Vagina (tissue), 2 donors: ENCODE data around the gene CLMP. TPM values are rescaled to one million over a fixed set of nuclear protein-coding genes. Genes with fewer than 3 reads are reported as not detected.

ENCODE experiments used
- DNase-seq, 2 donors: peaks; one replicate each; pipeline ENCODE4 v3.0.0-alpha.2; 2017; ENCODE audit errors: extremely low spot score in 2 of 2
- H3K27ac ChIP-seq: fragments of 200-600 bp; sonication (generic); one replicate; pipeline ENCODE4 v1.5.1; 2019
- H3K27me3 ChIP-seq: fragments of 200-600 bp; sonication (generic); one replicate; pipeline ENCODE4 v1.5.1; 2019
- H3K36me3 ChIP-seq, 2 donors: fragments of 200-600 bp; sonication (generic); one replicate each; pipeline ENCODE4 v1.5.1; 2017 to 2019
- H3K4me1 ChIP-seq: fragments of 200-600 bp; sonication (generic); one replicate; pipeline ENCODE4 v1.5.1; 2019
- H3K4me3 ChIP-seq, 2 donors: fragments of 200-600 bp; sonication (generic); 1 replicate in 1 of 2; 2 replicates in 1 of 2; pipeline ENCODE4 v1.5.1; 2016 to 2019
- H3K9me3 ChIP-seq: fragments of 200-600 bp; sonication (generic); one replicate; pipeline ENCODE4 v1.5.1; 2019
- CTCF ChIP-seq, 3 experiments: fragments of 450-650 bp in 2 of 3; fragments of 200-600 bp in 1 of 3; sonication (generic) in 1 of 3; IDR thresholded peaks; one replicate each; pipeline ENCODE4 v1.5.1; 2017 to 2019; ENCODE audit warnings: antibody characterized with exemption in 3 of 3, mild to moderate bottlenecking in 2 of 3, moderate library complexity in 2 of 3
- POLR2A ChIP-seq, 2 donors: fragments of 450-650 bp; IDR thresholded peaks; one replicate each; pipeline ENCODE4 v1.6.1; 2017; ENCODE audit warnings: antibody characterized with exemption in 2 of 2, mild to moderate bottlenecking in 2 of 2, moderate library complexity in 2 of 2
- POLR2AphosphoS5 ChIP-seq, 2 donors: sonication (generic); formaldehyde crosslinking; IDR thresholded peaks; one replicate each; pipeline ENCODE4 v1.9.0; 2017; ENCODE audit warnings: antibody characterized with exemption in 2 of 2, mild to moderate bottlenecking in 2 of 2, low read depth in 1 of 2; ENCODE audit not compliant: insufficient read depth in 1 of 2
- intact Hi-C: fragments of 100-400 bp; cut with DNase I; formaldehyde crosslinking; loops from one replicate; pipeline ENCODE4 v1.15.1; 2023
- total RNA-seq: library from RNA; depleted of rRNA; stranded (reverse); fragments of >200 nt; gene quantifications from one replicate; pipeline ENCODE4 v1.2.3, GENCODE V29; 2016

The CLMP gene
- total RNA-seq, 1 donor from 2014 or later, result 99.4 TPM

- H3K36me3 ChIP-seq, result no peaks in the 10 kb centered on the region
- H3K4me3 ChIP-seq, result no peak overlapping the region
- no peak overlapping the region for H3K27ac ChIP-seq
- no peak for DNase-seq
- no peaks in the 10 kb centered on the region for H3K27me3 ChIP-seq
- peaks cover 8% of the 10 kb centered on the region for H3K4me1 ChIP-seq
- intact Hi-C loops, result no loop called here
- TF ChIP-seq POLR2A (IDR thresholded peaks at IDR 0.05), result no peak
- peak; percentile 57 to 74 (median 73) for TF ChIP-seq CTCF (IDR thresholded peaks at IDR 0.05)
- TF ChIP-seq POLR2AphosphoS5 (IDR thresholded peaks at IDR 0.05; ENCODE audit: insufficient read depth in 1 of 2, low read depth in 1 of 2), result no peak
- H3K9me3 ChIP-seq, result no peaks in the 10 kb centered on the region
Measured at GRCh38 chr11:123111465-123111864, 83.6 kb downstream of the CLMP start.

DNA sequence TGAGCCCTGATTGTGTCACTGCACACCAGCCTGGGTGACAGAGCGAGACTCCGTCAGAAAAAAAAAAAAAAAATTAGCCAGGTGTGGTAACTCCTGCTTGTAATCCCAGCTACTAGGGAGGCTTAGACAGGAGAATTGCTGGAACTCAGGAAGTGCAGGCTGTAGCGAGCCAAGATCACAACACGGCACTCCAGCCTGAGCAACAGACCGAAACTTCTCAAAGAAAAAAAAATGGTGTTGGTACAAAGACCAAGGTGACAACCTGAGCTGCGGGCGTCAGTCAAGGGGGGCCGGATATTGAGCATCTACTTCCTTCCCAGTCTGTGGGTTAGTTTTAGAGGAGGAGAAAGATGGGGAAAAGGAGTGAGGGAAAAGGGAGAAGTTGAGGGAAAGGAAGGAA is 84.7 kb downstream of the CLMP start:
- no peak overlapping the region for H3K27ac ChIP-seq
- H3K27me3 ChIP-seq, result no peaks in the 10 kb centered on the region
- peaks cover 8% of the 10 kb centered on the region for H3K4me1 ChIP-seq
- no peak for DNase-seq
- H3K36me3 ChIP-seq, result no peaks in the 10 kb centered on the region
- H3K9me3 ChIP-seq, result no peaks in the 10 kb centered on the region
- H3K4me3 ChIP-seq, result no peak overlapping the region
- no peak for TF ChIP-seq POLR2A (IDR thresholded peaks at IDR 0.05)
- TF ChIP-seq POLR2AphosphoS5 (IDR thresholded peaks at IDR 0.05; ENCODE audit: insufficient read depth in 1 of 2, low read depth in 1 of 2), result no peak
- no peak for TF ChIP-seq CTCF (IDR thresholded peaks at IDR 0.05)
- intact Hi-C loops, result no loop called here

GRCh38 chr11:123107945-123108495 is 87.0 kb downstream of the CLMP start:
- intact Hi-C loops, result loop anchor here (10.0 kb wide), 1 partner anchor 367 kb away; no protein-coding TSS in a partner anchor
- Histone ChIP-seq H3K9me3 (no peaks in the 10 kb centered on the region), H3K4me1 (peaks cover 27% of the 10 kb centered on the region), H3K36me3 (no peaks in the 10 kb centered on the region), H3K27ac (no peak overlapping the region), H3K27me3 (no peaks in the 10 kb centered on the region), H3K4me3 (no peak overlapping the region)
- no peak for TF ChIP-seq POLR2AphosphoS5 (IDR thresholded peaks at IDR 0.05; ENCODE audit: insufficient read depth in 1 of 2, low read depth in 1 of 2)
- no peak for TF ChIP-seq CTCF (IDR thresholded peaks at IDR 0.05)
- no peak for TF ChIP-seq POLR2A (IDR thresholded peaks at IDR 0.05)
- DNase-seq, result no peak

- TF ChIP-seq POLR2A (IDR thresholded peaks at IDR 0.05) (no peak), CTCF (IDR thresholded peaks at IDR 0.05) (no peak), POLR2AphosphoS5 (IDR thresholded peaks at IDR 0.05; ENCODE audit: insufficient read depth in 1 of 2, low read depth in 1 of 2) (no peak)
- intact Hi-C loops, result loop anchor here (10.0 kb wide), 1 partner anchor 370 kb away; no protein-coding TSS in a partner anchor
- Histone ChIP-seq H3K4me3 (no peak overlapping the region), H3K27ac (no peak overlapping the region), H3K36me3 (no peaks in the 10 kb centered on the region), H3K4me1 (peaks cover 35% of the 10 kb centered on the region), H3K27me3 (no peaks in the 10 kb centered on the region), H3K9me3 (no peaks in the 10 kb centered on the region)
- no peak for DNase-seq
Measured at GRCh38 chr11:123104697-123105096, 90.4 kb downstream of the CLMP start.

DNA sequence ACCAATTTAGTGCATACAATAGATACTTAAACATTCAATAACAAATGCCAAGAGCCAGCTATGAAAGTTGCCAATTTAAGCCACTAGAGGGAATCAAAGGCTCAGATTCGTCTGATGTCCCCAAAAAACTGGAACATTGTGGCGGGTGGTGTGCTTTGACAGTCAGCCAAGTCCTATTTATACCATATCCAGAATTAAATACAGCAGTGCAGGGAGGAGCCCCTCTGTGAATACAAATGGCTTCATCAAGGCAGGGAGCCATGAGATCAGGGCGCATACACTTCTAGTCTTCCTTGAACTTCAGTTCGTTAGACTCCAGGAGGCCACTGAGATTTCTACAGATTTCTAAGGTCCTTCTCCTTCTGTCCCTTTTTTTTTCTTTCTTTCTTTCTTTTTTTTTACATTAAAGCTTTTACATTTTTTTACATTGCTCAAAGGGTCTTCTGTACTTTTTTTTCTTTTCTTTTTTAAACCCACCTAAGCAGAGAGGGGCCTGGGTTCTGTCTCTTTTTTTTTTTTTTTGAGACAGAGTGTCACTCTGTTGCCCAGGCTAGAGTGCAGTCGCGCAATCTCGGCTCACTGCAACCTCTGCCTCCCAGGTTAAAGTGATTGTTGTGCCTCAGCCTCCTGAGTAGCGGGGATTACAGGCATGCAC is 91.6 kb downstream of the CLMP start:
- Histone ChIP-seq H3K27ac (peak overlapping the region; percentile 42), H3K4me1 (peaks cover 35% of the 10 kb centered on the region), H3K9me3 (no peaks in the 10 kb centered on the region), H3K27me3 (no peaks in the 10 kb centered on the region), H3K4me3 (no peak overlapping the region), H3K36me3 (no peaks in the 10 kb centered on the region)
- no peak for DNase-seq
- TF ChIP-seq CTCF (IDR thresholded peaks at IDR 0.05) (peak; percentile 25 to 71 (median 64)), POLR2A (IDR thresholded peaks at IDR 0.05) (no peak), POLR2AphosphoS5 (IDR thresholded peaks at IDR 0.05; ENCODE audit: insufficient read depth in 1 of 2, low read depth in 1 of 2) (no peak)
- intact Hi-C loops, result loop anchor here (10.0 kb wide), 1 partner anchor 371 kb away; no protein-coding TSS in a partner anchor
